PFSK-1 (cell line): ENCODE measurements around the gene CST9.

Source experiments
- FOXP2 ChIP-seq: optimal IDR thresholded peaks from 2 replicates; pipeline ENCODE3; 2011; ENCODE audit warnings: borderline replicate concordance, control low read depth, inconsistent platforms; ENCODE audit not compliant: insufficient read depth; ENCODE audit errors: extremely low read length, extremely low read depth
- POLR2AphosphoS5 ChIP-seq: IDR thresholded peaks from 2 replicates; pipeline ENCODE4 v1.6.1; 2012; ENCODE audit warnings: low read depth, mild to moderate bottlenecking, control low read depth, low read length, moderate library complexity
- REST ChIP-seq, 2 experiments: IDR thresholded peaks; 2 replicates each; pipeline versions ENCODE4 v1.6.1 to v1.8.0; 2011 to 2012; ENCODE audit warnings: low read depth in 2 of 2, low read length in 2 of 2, control low read depth in 1 of 2, inconsistent platforms in 1 of 2, mild to moderate bottlenecking in 1 of 2, moderate library complexity in 1 of 2; ENCODE audit not compliant: insufficient read depth in 1 of 2
- SIN3A ChIP-seq: IDR thresholded peaks from 2 replicates; pipeline ENCODE4 v1.6.1; 2012; ENCODE audit warnings: mild to moderate bottlenecking, low read length, moderate library complexity, borderline replicate concordance; ENCODE audit not compliant: insufficient read depth
- TAF1 ChIP-seq: IDR thresholded peaks from 2 replicates; pipeline ENCODE4 v1.6.1; 2012; ENCODE audit warnings: low read length, control low read depth, borderline replicate concordance; ENCODE audit not compliant: insufficient read depth

CST9 gene

GRCh38 chr20:23614163-23614562 lies 8.4 kb upstream of the CST9 start:
- no peak for TF ChIP-seq TAF1
- no peak for TF ChIP-seq REST (IDR thresholded peaks at IDR 0.05; ENCODE audit: insufficient read depth in 1 of 2, low read depth in 2 of 2, low read length in 2 of 2)
- no peak for TF ChIP-seq FOXP2

GRCh38 chr20:23613676-23614075 lies 8.0 kb upstream of the CST9 start:
- TF ChIP-seq REST (IDR thresholded peaks at IDR 0.05; ENCODE audit: insufficient read depth in 1 of 2, low read depth in 2 of 2, low read length in 2 of 2) = no peak
- TF ChIP-seq FOXP2 = no peak
- TF ChIP-seq POLR2AphosphoS5 = no peak
- no peak for TF ChIP-seq SIN3A
- TF ChIP-seq TAF1 = no peak

GRCh38 chr20:23612396-23612795 lies 6.7 kb upstream of the CST9 start:
- TF ChIP-seq REST (IDR thresholded peaks at IDR 0.05; ENCODE audit: insufficient read depth in 1 of 2, low read depth in 2 of 2, low read length in 2 of 2) (no peak), TAF1 (no peak), POLR2AphosphoS5 (no peak), SIN3A (no peak), FOXP2 (no peak)

GRCh38 chr20:23609486-23610109 lies 3.9 kb upstream of the CST9 start:
- TF ChIP-seq REST (IDR thresholded peaks at IDR 0.05; ENCODE audit: insufficient read depth in 1 of 2, low read depth in 2 of 2, low read length in 2 of 2) = no peak
- no peak for TF ChIP-seq TAF1
- TF ChIP-seq POLR2AphosphoS5 = no peak
- TF ChIP-seq SIN3A = no peak
